SU-DHL-6 (cell line): ENCODE data around the gene MEDAG.

Source experiments
- CTCF ChIP-seq: fragments of 200-600 bp; sonication (generic); IDR thresholded peaks from one replicate; pipeline ENCODE4 v1.5.1; 2017; ENCODE audit warnings: antibody characterized with exemption, mild to moderate bottlenecking, low read length, moderate library complexity; ENCODE audit not compliant: insufficient read depth, poor library complexity, severe bottlenecking
- EZH2phosphoT487 ChIP-seq: fragments of 200-600 bp; sonication (generic), shearing (Covaris generic); conservative IDR thresholded peaks from 2 replicates; pipeline ENCODE4 v1.6.1; 2018; ENCODE audit warnings: mild to moderate bottlenecking, antibody characterized with exemption, low read length, moderate library complexity, mixed read lengths

- TF ChIP-seq CTCF (no peak), EZH2phosphoT487 (no peak)
Observed at GRCh38 chr13:30934381-30934780, 28.3 kb downstream of the MEDAG start.
